GM19463 (cell line): Measurements from ENCODE around the gene S1PR4.

Source experiments
- ATAC-seq: cut with Tn5 transposase; IDR thresholded peaks from one replicate; pipeline ENCODE4 v1.9.1; 2021; ENCODE audit warnings: mild to moderate bottlenecking, moderate library complexity; ENCODE audit not compliant: unreplicated experiment

S1PR4 gene

GRCh38 chr19:3178377-3178972 lies at the start of gene S1PR4:
Gene S1PR4, plus strand, starts transcription at chr19:3178769. Its CDS starts 24 bp downstream, at chr19:3178793.
- peak; percentile 54 for ATAC-seq

- ATAC-seq, result no peak
Observed at GRCh38 chr19:3129112-3129511, 49.5 kb upstream of the S1PR4 start.

GRCh38 chr19:3131168-3131567 lies 47.4 kb upstream of the S1PR4 start:
- ATAC-seq, result no peak

GRCh38 chr19:3132971-3133792 lies 45.4 kb upstream of the S1PR4 start:
- ATAC-seq, result peak; percentile 69

GRCh38 chr19:3133793-3134116 lies 44.8 kb upstream of the S1PR4 start:
- ATAC-seq, result peak; percentile 15

- no peak for ATAC-seq
Observed at GRCh38 chr19:3135961-3136683, 42.4 kb upstream of the S1PR4 start, which contains the start of gene GNA15. Gene GNA15, plus strand, starts transcription at chr19:3136033. Its CDS starts 418 bp downstream, at chr19:3136451.

- no peak for ATAC-seq
Observed at GRCh38 chr19:3136684-3137055, 41.9 kb upstream of the S1PR4 start.

- ATAC-seq, result no peak
Observed at GRCh38 chr19:3137119-3137518, 41.5 kb upstream of the S1PR4 start.

- no peak for ATAC-seq
Observed at GRCh38 chr19:3138268-3138667, 40.3 kb upstream of the S1PR4 start.

- ATAC-seq, result no peak
Observed at GRCh38 chr19:3140667-3141038, 37.9 kb upstream of the S1PR4 start.

GRCh38 chr19:3142292-3142670 lies 36.3 kb upstream of the S1PR4 start:
- ATAC-seq, result no peak

GRCh38 chr19:3142781-3143337 lies 35.7 kb upstream of the S1PR4 start:
- no peak for ATAC-seq

- ATAC-seq, result no peak
Observed at GRCh38 chr19:3145909-3146676, 32.5 kb upstream of the S1PR4 start.

- ATAC-seq, result no peak
Observed at GRCh38 chr19:3146677-3147100, 31.9 kb upstream of the S1PR4 start.

- no peak for ATAC-seq
Observed at GRCh38 chr19:3148503-3148902, 30.1 kb upstream of the S1PR4 start.

- no peak for ATAC-seq
Observed at GRCh38 chr19:3149089-3149488, 29.5 kb upstream of the S1PR4 start.

- ATAC-seq, result no peak
Observed at GRCh38 chr19:3149526-3150505, 28.8 kb upstream of the S1PR4 start.

- no peak for ATAC-seq
Observed at GRCh38 chr19:3150739-3151329, 27.7 kb upstream of the S1PR4 start.
